Keratinocyte (primary cell): Measurements from ENCODE around the gene DSCAML1. TPM values are rescaled to one million over a fixed set of nuclear protein-coding genes. Genes with fewer than 3 reads are reported as not detected.
"Not testable (repeated sequence)": the region's sequence is repeated elsewhere in the genome, so short reads cannot be mapped to it uniquely, and the experiment has no call there.

Experiments
- DNase-seq: peaks from one replicate; pipeline ENCODE4 v3.0.0-alpha.2; 2011; ENCODE audit warnings: low read depth, missing footprints, low spot score
- FAIRE-seq: peaks from 2 replicates; lab custom pipeline; 2011; peaks lifted over from hg19 to GRCh38; lab: Jason Lieb, UNC
- H2AFZ ChIP-seq: 2 replicates; pipeline ENCODE4 v1.6.0; 2012; ENCODE audit warnings: low read length, control low read depth, inconsistent platforms; ENCODE audit not compliant: control insufficient read depth
- H3K27ac ChIP-seq: 2 replicates; pipeline ENCODE4 v1.5.1; 2011; ENCODE audit warnings: low read length; ENCODE audit not compliant: control insufficient read depth, insufficient read depth
- H3K27me3 ChIP-seq: 3 replicates; pipeline ENCODE4 v1.6.0; 2011; ENCODE audit warnings: low read length; ENCODE audit not compliant: control insufficient read depth, insufficient read depth; ENCODE audit errors: extremely low read depth
- H3K36me3 ChIP-seq, 2 experiments: 2 replicates in 1 of 2; 3 replicates in 1 of 2; pipeline ENCODE4 v1.5.1; 2011; ENCODE audit warnings: low read length in 2 of 2, mild to moderate bottlenecking in 1 of 2; ENCODE audit not compliant: control insufficient read depth in 2 of 2, insufficient read depth in 2 of 2; ENCODE audit errors: extremely low read depth in 1 of 2
- H3K4me1 ChIP-seq: 3 replicates; pipeline ENCODE4 v1.5.1; 2011; ENCODE audit warnings: low read length; ENCODE audit not compliant: control insufficient read depth, insufficient read depth; ENCODE audit errors: extremely low read depth
- H3K4me2 ChIP-seq: 3 replicates; pipeline ENCODE4 v1.6.0; 2011; ENCODE audit warnings: low read depth, low read length; ENCODE audit not compliant: control insufficient read depth, insufficient read depth; ENCODE audit errors: extremely low read depth
- H3K4me3 ChIP-seq, 3 experiments: fragments of 200-600 bp in 1 of 3; sonication (generic) in 1 of 3; 2 replicates in 2 of 3; 3 replicates in 1 of 3; pipeline ENCODE4 v1.5.1; 2011 to 2016; ENCODE audit warnings: low read length in 3 of 3, mild to moderate bottlenecking in 3 of 3, control low read depth in 2 of 3, inconsistent platforms in 1 of 3, low read depth in 1 of 3, mixed read lengths in 1 of 3, mixed run types in 1 of 3, moderate library complexity in 1 of 3; ENCODE audit not compliant: control insufficient read depth in 2 of 3, insufficient read depth in 2 of 3; ENCODE audit errors: extremely low read depth in 1 of 3
- H3K79me2 ChIP-seq: 2 replicates; pipeline ENCODE4 v1.6.0; 2012; ENCODE audit warnings: low read length; ENCODE audit not compliant: control insufficient read depth, insufficient read depth
- H3K9ac ChIP-seq: 3 replicates; pipeline ENCODE4 v1.6.0; 2011; ENCODE audit warnings: low read length; ENCODE audit not compliant: control insufficient read depth, insufficient read depth; ENCODE audit errors: extremely low read depth
- H3K9me1 ChIP-seq: 3 replicates; pipeline ENCODE4 v1.6.0; 2011; ENCODE audit warnings: low read length; ENCODE audit not compliant: control insufficient read depth, insufficient read depth; ENCODE audit errors: extremely low read depth
- H3K9me3 ChIP-seq: 2 replicates; pipeline ENCODE4 v1.5.1; 2012; ENCODE audit warnings: low read depth, low read length; ENCODE audit not compliant: control insufficient read depth
- H4K20me1 ChIP-seq: 3 replicates; pipeline ENCODE4 v1.6.0; 2011; ENCODE audit warnings: low read length; ENCODE audit not compliant: control insufficient read depth, insufficient read depth; ENCODE audit errors: extremely low read depth
- EZH2 ChIP-seq: IDR thresholded peaks from one replicate; pipeline ENCODE4 v1.6.1; 2012; ENCODE audit warnings: inconsistent platforms, mild to moderate bottlenecking, low read length, moderate library complexity
- dilution Hi-C: fragments of 300-500 bp; cut with MboI; formaldehyde crosslinking; loops from one replicate; pipeline ENCODE4 v1.7.0; 2020; ENCODE audit warnings: low sequenced_read_pairs; ENCODE audit not compliant: extremely low pct_ligation_motif_present
- polyA plus RNA-seq, 5 experiments: library from polyadenylated mRNA; depleted of rRNA in 3 of 5; stranded (reverse) in 3 of 5; stranded (forward) in 1 of 5; unstranded in 1 of 5; fragments of >200 nt; gene quantifications; 1 replicate in 1 of 5; 2 replicates in 3 of 5; 3 replicates in 1 of 5; pipeline versions ENCODE4 v1.2.1 to v1.2.3, GENCODE V29; 2011 to 2012; ENCODE audit warnings: missing spikeins in 2 of 5, low read depth in 1 of 5, low replicate concordance in 1 of 5
- TF ChIP-seq, protein P1 (sequence below), 3 experiments: IDR thresholded peaks in 1 of 3; conservative IDR thresholded peaks in 1 of 3; optimal IDR thresholded peaks in 1 of 3; 2 replicates in 2 of 3; 3 replicates in 1 of 3; pipeline versions ENCODE3 to v1.5.1; 2011; ENCODE audit warnings: low read length in 3 of 3, mild to moderate bottlenecking in 3 of 3, moderate library complexity in 2 of 3, control low read depth in 1 of 3, inconsistent platforms in 1 of 3; ENCODE audit not compliant: insufficient read depth in 2 of 3; ENCODE audit errors: extremely low read depth in 1 of 3

DSCAML1 gene
- polyA plus RNA-seq, 1 donor (not counting 4 experiments of a cell fraction or from before 2014, with no cell fraction given), result not detected

DNA sequence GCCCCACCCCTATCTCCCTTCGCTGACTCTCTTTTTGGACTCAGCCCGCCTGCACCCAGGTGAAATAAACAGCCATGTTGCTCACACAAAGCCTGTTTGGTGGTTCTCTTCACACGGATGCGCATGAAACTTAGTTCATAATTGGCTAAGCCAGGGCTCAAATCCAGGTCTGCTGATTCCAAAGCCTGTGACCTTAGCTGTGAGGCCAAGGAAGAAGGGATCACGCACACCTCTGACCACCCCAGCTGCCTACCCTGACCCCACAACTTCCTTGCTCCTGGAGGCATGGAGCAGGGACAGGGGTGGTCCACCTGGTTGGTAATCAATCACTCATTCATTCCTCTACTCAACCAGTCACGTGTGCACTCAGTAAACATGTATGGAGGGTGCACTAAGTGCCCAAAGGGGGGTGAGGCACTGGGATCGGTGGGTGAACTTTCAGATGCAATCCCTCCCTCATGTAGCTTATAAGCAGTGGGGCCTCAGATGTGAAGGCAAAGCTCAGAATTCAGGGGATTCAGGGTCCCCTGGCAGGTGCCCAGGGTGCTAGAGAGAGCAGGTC, 17.3 kb upstream of the DSCAML1 start:
- Histone ChIP-seq H3K4me1 (peaks cover 14% of the 10 kb centered on the region), H3K36me3 (no peaks in the 10 kb centered on the region), H3K27ac (no peak overlapping the region), H4K20me1 (no peaks in the 10 kb centered on the region), H3K4me3 (no peak overlapping the region), H3K27me3 (peaks cover 3% of the 10 kb centered on the region), H3K9me1 (no peaks in the 10 kb centered on the region), H3K4me2 (no peak overlapping the region), H3K9me3 (no peaks in the 10 kb centered on the region), H2AFZ (no peak overlapping the region), H3K9ac (no peak overlapping the region), H3K79me2 (no peaks in the 10 kb centered on the region)
- dilution Hi-C loops, result loop anchor here (25.0 kb wide), 1 partner anchor 377 kb away; no protein-coding TSS in a partner anchor
- DNase-seq, result no peak
- TF ChIP-seq, protein P1, sequence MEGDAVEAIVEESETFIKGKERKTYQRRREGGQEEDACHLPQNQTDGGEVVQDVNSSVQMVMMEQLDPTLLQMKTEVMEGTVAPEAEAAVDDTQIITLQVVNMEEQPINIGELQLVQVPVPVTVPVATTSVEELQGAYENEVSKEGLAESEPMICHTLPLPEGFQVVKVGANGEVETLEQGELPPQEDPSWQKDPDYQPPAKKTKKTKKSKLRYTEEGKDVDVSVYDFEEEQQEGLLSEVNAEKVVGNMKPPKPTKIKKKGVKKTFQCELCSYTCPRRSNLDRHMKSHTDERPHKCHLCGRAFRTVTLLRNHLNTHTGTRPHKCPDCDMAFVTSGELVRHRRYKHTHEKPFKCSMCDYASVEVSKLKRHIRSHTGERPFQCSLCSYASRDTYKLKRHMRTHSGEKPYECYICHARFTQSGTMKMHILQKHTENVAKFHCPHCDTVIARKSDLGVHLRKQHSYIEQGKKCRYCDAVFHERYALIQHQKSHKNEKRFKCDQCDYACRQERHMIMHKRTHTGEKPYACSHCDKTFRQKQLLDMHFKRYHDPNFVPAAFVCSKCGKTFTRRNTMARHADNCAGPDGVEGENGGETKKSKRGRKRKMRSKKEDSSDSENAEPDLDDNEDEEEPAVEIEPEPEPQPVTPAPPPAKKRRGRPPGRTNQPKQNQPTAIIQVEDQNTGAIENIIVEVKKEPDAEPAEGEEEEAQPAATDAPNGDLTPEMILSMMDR (optimal IDR thresholded peaks at IDR 0.05 in 1 of 3, IDR thresholded peaks at IDR 0.05 in 1 of 3, conservative IDR thresholded peaks at IDR 0.05 in 1 of 3; ENCODE audit: extremely low read depth in 1 of 3, insufficient read depth in 2 of 3, low read length in 3 of 3), result no peak
- no peak for TF ChIP-seq EZH2
- FAIRE-seq, result no peak

DNA sequence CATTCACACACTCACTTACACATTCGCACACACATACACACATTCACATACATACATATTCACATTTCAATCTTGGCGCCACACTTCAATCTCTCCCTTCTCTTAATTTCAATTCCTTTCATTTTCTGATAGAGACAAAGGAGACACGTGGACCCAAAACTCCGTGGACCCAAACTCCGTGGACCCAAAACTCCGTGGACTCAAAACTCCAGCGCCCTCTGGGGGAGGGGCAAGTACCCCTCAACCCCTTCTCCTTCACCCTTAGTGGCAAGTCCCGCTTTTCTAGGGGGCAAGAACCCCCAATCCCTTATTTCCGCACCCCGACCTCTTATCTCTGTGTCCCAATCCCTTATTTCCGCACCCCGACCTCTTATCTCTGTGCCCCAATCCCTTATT, 13.0 kb upstream of the DSCAML1 start:
- not testable (repeated sequence) for H3K9me1 ChIP-seq, H4K20me1 ChIP-seq, H3K4me3 ChIP-seq, H3K9ac ChIP-seq, H3K4me2 ChIP-seq, FAIRE-seq, H3K9me3 ChIP-seq, H3K79me2 ChIP-seq, H3K27ac ChIP-seq, H3K36me3 ChIP-seq, H2AFZ ChIP-seq, DNase-seq, H3K27me3 ChIP-seq, H3K4me1 ChIP-seq
- dilution Hi-C loops, result loop anchor here (25.0 kb wide), 1 partner anchor 373 kb away; no protein-coding TSS in a partner anchor
